ENCODE measurements around the gene CCDC85C.

CCDC85C gene

GRCh38 chr14:99630202-99630601 lies 26.2 kb upstream of the CCDC85C start:
- DNase-seq, result no peak

- DNase-seq, result peak in 51 of 56 donors; percentile 7 to 85 (median 50)
These were observed 25.0 kb upstream of the CCDC85C start for GRCh38 chr14:99628887-99629618.

- no peak for DNase-seq
These were observed 23.7 kb upstream of the CCDC85C start for GRCh38 chr14:99627510-99628381.

GRCh38 chr14:99627100-99627499 lies 23.1 kb upstream of the CCDC85C start:
- no peak for DNase-seq

- DNase-seq, result no peak
These were observed 22.1 kb upstream of the CCDC85C start for GRCh38 chr14:99626041-99626648.

- no peak for DNase-seq
These were observed 21.5 kb upstream of the CCDC85C start for GRCh38 chr14:99625476-99625875.

GRCh38 chr14:99624971-99625370 lies 21.0 kb upstream of the CCDC85C start:
- no peak for DNase-seq

- no peak for DNase-seq
These were observed 20.0 kb upstream of the CCDC85C start for GRCh38 chr14:99624024-99624423.

- DNase-seq, result no peak
These were observed 17.9 kb upstream of the CCDC85C start for GRCh38 chr14:99621948-99622347.

- no peak for DNase-seq
These were observed 16.1 kb upstream of the CCDC85C start for GRCh38 chr14:99619835-99620834.

- no peak for DNase-seq
These were observed 13.1 kb upstream of the CCDC85C start for GRCh38 chr14:99616832-99617800.

GRCh38 chr14:99615497-99616157 lies 11.6 kb upstream of the CCDC85C start:
- DNase-seq, result peak in 1 of 56 donors; percentile 19

GRCh38 chr14:99612738-99613330 lies 8.8 kb upstream of the CCDC85C start:
- DNase-seq, result no peak

GRCh38 chr14:99612071-99612737 lies 8.2 kb upstream of the CCDC85C start:
- DNase-seq, result no peak

GRCh38 chr14:99611646-99612045 lies 7.6 kb upstream of the CCDC85C start:
- DNase-seq, result no peak

GRCh38 chr14:99609245-99610170 lies 5.5 kb upstream of the CCDC85C start:
- peak in 1 of 56 donors; percentile 26 for DNase-seq

GRCh38 chr14:99608591-99608990 lies 4.6 kb upstream of the CCDC85C start:
- no peak for DNase-seq
